GM18868 (cell line): ENCODE measurements around the gene ASXL2.

Source experiments
- ATAC-seq: cut with Tn5 transposase; IDR thresholded peaks from one replicate; pipeline ENCODE4 v1.9.1; 2021; ENCODE audit warnings: mild to moderate bottlenecking, moderate library complexity; ENCODE audit not compliant: unreplicated experiment

ASXL2 gene

DNA sequence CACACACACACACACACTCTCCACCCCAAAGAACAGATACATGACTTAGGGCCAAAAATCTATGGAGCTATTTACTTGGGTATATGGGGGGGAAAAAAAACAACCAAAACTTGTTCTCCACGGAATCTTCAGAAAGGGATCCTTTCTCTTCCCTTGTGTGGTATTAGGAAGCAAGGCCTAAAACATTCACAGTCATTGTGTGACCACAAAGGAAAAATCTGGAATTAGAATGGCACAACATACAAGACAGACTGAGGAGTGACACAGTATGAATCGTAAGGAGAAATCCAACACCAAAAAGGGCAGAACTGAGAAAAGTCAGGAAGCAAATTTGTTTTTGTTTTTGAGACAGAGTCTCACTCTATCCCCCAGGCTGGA, 70.3 kb downstream of the ASXL2 start:
- no peak for ATAC-seq

DNA sequence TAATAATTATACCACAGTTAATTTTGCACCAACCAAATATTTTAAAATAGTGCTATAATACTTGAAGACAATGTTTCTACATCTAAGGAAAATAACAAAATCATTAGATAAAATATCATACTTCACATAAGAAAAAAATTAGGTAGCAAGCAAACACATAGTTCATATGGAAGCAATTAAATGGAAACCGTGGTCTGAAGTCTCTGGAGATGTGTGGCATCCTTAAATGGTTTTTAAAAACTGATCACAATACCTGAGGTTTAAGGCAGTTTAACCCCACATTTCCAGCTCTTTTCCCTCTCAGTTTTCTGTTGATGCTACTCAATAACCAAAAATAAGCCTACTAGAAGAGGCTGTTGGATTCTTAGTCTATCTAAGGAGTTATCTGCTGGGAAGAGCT, 71.3 kb downstream of the ASXL2 start:
- no peak for ATAC-seq

DNA sequence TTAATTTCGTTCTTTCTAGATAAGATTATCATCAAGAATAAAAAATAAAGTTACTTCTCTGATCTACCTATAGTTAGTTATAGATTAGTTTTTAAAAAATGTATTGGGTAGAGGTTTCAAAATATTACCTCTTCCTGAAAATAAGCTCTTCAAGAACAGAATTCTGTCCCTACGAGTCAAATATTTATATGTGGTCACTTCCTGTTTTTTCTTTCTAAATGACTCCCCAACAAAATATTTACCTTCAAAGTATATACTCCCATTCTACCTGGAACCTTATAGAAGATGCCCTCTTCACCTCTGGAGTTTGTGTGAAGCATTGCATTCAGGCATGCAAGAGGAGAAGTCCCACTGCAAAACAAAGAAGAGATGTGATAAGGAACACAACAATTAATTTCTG, 72.3 kb downstream of the ASXL2 start:
- no peak for ATAC-seq

DNA sequence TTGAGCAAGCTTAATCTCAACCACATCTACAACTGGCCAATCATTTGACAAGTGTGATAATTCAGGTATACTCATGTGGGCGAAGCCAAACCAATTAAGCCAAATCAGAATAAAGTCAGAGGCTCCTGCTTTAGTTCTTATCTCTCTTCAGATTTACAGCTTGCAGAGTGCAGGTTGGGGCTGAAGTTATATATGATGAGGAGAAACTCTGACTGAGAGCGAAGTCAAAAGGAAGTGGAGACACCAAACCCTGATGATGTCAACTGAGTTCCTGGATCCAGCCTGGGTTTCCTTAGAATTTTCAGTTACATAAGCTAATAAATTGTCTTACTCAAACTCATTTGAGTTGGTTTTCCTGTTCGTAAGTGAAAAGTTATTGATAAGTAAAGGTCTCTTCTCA, 73.9 kb downstream of the ASXL2 start:
- no peak for ATAC-seq

DNA sequence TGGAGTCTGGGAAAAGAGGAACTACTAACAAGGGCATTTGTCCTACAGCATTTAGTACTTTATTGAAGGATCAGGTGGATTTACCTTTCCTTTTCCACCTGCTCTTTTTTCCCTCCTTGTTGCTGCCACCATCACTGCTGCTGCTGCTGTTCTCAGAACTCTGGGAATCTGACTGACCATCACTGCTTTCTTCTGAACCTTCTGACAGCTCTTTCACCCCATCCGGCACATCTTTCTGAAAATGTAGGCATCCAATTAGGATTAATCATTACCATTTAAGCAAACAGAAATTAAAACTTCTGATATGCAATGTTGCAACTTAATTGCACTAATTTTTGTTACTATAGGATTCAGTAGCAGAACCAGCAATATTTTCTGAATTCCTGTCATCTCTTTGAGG, 79.0 kb downstream of the ASXL2 start:
- no peak for ATAC-seq

DNA sequence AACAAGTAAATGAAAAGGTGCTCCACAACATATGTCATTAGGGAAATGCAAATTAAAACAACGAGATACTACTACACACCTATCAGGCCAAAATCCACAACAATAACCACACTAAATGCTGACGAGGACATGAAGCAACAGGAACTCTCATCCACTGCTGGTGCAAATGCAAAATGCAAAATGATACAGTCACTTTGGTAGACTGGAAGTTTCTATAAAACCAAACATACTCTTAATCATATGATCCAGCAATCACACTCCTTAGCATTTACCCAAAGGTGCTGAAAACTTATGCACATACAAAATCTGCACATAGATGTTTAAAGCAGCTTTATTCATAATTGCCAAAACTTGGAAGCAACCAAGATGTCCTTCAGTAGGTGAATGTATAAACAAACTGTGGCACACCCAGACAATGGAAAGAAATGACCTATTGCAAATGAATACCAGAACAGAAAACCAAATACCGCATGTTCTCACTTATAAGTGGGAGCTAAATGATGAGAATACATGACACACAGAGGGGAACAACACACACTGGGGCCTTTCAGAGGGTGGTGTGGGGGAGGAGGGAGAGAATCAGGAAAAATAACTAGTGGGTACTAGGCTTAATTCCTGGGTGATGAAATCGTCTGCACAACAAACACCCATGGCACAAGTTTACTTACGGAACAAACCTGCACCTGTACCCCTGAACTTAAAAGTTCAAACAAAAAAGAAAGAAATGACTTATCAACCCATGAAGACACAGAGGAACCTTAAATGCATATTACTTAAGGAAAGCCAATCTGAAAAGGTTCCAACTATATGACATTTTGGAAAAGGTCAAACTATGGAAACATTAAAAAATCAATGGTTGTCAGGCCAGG, 80.4 kb downstream of the ASXL2 start:
- ATAC-seq, result no peak

DNA sequence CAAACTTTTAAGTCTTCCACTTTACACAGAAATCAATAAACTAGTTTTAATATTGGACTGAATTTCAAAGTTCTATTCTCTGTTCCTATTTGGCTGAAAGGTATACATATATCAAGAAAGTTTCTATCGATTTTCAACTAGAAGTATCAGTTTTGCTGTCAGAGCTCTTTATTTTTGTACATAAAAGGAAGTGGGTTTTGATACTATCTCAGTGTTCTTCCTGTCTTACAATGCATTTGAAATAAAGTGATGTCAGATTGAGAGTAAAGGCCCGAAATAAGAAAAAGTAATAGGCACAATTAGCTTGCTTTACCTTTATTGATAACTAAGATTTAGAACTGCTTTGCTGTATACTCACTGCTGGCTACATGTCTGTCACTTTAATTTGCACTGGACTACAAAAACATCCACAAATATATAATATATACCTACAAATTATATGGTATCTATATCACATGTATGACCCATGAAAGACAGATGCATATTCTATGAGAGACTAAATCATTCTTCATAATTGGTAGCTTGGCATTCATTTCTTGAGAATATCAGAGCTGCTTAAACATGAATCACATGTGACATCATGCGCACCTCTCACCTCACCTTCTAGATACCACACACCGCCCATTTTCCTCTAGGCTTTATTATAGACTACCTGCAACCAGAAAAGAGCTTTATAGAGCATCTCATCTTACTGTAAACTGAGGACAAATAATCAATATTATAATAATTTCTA, 83.6 kb downstream of the ASXL2 start:
- peak; percentile 60 for ATAC-seq

DNA sequence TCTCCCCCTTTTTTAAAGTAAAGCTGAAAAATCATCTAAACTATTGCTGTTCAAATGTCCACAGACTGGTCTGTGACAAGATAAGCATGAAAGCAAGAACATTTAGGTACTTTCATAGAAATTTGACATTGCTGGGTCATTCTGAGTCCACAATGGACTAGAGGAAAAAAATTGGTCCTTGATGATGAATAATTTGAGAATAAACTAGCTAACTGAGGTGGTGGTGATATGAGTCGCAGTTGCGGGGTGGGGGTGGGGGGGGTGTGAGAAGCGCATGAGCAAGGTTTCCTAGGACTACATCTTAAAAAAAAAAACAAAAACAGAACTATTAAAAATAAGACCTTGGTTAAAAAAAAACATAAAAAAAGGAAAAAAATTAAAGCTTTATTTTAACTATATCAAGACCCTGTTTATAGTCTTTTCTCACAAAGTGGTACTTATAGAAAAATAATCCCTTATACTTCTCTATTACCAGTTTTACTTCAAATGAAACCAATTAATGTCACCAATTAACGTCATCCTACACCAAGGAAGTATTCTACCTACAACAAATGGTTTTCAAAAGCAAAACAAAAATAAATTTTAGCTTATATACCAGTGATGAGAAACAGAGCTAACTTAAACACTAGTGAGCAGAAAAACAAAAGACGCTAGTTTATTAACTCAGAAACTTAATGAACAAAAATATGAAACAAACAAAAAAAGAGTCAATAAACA, 88.1 kb downstream of the ASXL2 start:
- ATAC-seq, result no peak

DNA sequence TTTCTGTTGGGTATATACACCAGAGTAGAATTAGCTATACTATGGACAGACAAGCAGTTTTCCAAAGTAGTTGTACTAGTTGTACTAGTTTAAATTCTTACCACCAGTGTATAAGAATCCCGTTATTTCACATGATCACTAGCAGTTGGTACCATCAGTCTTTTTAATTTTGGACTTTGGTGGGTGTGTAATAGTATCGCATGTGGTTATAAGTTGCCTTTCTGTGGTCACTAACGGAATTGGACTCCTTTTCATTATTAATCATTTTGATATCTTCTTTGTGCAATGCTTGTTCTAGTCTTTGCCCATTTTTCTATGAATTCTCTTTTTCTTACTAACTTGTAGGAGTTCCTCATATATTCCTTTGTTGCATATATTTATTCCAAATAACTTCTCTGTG, 89.8 kb downstream of the ASXL2 start:
- ATAC-seq, result no peak

DNA sequence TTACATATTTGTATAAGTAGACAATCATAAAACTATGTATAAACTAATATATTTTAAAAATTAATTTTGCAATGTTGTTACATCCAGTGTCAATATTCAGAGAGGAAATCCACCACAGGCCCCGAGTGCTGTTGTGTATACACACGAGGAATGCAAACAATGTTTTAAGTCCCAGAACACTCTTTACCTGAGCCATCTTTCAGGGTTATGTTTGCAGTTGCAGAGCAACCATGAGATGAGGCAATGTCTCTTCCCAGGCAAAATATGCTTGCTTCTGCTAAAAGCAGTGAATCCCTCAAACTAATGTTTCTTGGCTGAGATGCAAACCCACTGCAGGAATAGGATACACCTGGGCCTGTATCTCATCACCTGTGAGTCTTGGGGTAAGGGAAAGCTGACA, 91.3 kb downstream of the ASXL2 start:
- ATAC-seq, result no peak

DNA sequence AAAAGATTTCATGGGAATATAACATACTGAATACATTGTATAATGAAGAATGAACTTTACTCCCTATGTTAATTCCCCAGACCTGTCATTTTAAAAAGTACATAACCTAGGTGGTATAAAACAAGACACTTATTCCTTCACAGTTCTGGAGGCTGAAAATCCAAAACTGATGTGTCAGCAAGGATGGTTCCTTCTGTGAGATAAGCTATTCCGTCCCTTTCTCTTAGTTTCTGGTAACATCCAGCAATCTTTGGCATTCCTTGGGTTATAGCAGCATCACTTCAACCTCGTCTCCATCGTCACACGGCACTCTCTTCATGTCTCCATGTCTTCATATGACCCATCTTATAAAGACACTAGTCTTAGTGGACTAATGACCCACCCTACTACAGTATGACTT, 93.9 kb downstream of the ASXL2 start:
- ATAC-seq, result no peak

DNA sequence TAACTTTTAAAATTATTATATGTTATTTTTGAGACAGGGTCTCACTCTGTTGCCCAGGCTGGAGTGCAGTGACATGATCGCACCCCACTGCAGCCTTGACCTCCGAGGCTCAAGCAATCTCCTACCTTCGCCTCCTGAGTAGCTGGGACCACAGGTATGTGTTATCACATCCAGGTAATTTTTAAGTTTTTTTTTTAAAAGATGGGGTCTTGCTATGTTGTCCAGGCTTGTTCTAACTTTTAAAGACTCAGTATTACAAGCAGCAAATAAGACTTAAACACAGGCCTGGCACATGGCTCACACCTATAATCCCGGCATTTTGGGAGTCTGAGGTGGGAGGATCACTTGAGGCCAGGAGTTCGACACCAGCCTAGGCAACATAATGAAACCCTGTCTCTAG, 101.2 kb downstream of the ASXL2 start:
- ATAC-seq, result no peak

DNA sequence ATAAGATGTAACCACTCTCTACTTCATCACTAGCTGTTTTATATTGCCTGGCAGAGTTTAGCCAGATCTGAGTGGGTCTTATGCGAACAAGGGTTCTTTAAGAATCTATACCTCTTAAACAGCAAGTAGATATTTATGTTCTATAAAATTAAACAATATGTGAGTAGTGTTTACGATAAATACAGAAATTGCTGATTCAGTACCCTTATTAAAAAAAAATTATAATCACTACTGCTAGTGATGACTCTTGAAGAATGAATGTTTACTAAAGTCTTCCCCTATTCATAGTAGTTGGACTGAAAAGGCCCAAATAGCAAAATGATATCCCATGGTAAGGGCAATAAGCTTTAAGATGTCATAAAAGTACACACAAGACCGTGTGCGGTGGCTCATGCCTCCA, 106.2 kb downstream of the ASXL2 start:
- no peak for ATAC-seq

DNA sequence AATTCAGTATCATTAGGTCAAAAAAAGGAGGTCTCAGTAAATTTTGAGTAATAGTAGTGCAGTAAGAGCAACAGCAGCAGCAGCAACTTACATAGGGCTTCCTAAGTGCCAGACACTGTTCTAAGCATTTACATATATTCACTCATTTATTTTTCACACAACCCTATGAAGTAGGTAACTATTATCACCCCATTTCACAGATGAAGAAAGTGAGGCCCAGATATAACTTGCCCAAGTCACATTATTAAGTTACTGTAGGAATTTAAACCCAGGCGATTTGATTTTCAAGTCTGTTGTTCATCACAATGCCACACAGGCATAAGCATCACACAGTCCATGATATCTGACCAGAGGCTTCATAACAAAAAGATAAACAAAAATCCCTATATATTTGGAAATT, 114.7 kb downstream of the ASXL2 start:
- no peak for ATAC-seq

DNA sequence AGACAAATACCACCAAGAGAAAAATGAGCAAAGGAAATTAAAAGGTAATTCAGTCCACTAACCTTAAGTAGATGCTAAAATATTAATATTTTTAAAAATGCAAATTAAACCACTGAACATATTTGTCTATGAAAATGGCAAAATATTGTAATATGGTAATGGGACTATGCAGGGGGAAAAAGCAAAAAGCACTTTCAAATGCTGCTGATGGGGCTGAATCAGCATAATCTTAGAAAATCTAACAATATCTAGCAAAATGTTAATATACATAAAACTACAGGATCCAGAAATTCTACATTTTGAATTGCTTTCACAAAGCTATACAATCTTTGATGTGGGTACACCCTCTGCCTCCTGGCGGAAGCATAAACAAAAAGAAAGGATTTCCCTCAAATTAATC, 118.0 kb downstream of the ASXL2 start:
- ATAC-seq, result no peak

DNA sequence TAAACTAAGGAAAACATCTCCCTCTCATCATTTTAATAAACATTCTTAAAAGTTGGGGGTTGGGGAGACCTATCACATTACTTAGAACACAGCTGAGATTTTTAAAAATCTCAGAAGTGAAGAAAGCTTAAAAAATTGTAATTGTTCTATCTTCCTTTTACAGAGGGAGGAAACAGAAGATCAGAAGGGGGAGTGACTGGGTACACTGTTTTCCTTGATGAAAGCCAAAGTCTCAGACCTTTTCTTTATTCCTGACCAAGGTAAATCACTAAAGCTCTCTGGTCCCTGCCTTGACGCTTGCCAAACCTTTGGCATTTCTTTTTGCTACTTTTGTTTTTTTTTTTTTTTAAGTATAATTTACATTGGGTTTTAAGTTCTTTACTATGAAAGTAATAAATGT, 119.9 kb downstream of the ASXL2 start:
- no peak for ATAC-seq

DNA sequence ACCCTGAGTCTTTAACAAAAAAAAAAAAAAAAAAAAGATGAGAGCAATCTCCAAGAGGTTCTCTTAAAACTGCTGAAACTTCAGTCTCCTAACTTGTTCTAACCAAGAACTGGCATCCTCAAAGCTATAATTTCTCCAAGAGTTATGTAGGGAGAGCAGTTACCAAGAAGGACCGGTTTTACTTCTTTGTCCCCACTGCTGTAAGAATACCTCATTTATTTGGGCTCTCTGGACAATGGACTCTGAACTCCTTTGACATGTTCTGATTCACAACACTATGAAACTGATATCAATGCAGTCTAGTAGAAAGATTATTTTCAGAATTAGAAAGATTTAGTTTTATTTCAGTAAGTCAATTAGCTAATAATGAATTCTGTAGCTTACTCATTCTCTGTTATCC, 120.4 kb downstream of the ASXL2 start:
- no peak for ATAC-seq

DNA sequence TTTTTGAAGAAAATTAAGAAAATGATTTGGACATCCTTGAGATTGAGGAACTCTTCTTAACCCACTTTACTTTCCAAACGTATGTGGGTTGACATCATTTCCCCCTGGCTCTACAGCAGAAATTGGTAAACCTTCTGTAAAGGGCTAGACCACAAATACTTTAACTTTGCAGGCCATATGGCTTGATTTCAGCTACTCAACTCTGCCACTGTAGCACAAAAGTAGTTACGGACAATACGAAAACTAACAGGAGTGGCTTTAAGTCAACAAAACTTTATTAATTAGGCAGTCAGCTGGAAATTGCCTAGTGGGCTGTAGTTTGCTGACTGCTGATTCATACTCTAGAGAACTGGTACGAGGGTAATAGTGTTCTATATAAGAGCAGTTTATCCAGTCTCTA, 121.8 kb downstream of the ASXL2 start:
- no peak for ATAC-seq

DNA sequence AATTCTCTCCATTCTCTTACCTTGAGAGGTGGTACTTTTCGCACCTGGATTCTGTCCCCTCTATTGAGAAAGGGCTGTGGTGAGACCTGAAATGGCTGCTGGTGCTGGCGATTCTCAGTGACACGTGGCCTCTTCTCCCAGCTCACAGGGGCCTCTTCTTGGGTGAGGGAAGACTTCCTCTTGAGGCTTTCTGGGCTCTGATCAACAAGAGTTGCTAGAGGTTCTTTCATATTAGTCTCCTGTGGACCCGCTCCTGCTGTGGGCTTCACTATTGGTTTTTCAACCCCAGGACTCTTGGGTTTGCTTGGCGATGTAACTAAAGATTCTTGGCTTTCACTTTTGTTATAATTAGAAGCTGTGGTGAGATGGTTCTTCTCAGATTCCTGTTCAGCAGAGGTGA, 128.6 kb downstream of the ASXL2 start:
- ATAC-seq, result no peak

DNA sequence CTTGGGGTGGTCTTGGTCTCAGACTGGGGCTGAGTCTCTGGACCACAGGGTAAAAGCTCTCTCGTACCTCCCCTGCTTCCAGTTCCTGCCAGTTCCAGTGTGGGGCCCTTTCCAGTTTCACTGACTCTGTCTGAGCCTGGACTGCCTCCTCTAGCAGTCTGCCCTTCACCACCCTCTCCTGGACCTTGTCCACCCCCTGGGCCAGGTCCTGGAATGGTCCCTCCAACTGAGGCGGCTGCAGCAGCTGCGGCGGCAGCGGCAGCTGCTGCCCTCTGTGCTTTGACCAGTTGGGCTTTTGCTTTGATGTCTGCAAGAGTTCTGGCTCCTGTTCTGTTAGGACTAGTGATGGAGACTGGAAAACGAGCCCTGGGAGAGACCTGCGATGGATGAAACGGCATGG, 134.2 kb downstream of the ASXL2 start:
- no peak for ATAC-seq

DNA sequence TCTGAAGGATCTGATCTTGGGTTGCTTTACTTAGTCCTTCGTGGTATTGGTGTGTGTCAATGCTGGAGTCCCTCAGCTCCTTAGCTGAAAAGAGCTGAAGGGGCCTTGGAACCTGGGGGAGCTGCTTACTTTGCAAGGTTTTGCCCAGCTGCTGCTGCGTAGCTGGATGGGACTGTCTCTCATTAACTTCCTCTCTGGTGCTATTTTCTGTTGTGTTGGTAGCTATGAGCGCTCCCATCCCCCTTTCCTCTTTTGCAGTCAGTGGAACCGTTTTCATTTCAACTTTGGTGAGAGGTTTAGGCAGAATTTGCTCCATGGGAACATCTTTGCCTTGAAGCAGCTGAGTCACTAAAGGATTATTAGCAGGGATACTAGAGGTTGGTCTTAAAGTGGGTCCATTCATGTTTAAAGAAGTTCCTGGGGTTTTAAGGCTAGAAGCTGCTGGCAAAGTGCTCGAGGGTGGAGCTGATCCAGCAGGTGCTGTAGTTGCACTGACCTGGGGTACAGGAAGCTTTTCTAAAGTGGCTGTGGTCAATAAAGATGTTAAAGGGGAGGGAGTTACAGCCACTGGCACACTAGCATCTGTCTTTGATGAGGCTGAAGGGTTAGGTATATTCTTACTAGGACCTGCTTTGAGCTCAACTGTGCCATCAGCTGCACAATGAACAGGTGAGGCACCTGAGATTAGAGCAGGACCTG, 135.0 kb downstream of the ASXL2 start:
- no peak for ATAC-seq
